PC-9 (cell line): ENCODE measurements around the gene ITGA8. TPM values are rescaled to one million over a fixed set of nuclear protein-coding genes. Genes with fewer than 3 reads are reported as not detected.

Experiments used
- BruUV-seq: library from RNA; stranded (reverse); fragments of 400-500 nt; replicated peaks from 2 replicates; lab custom pipeline; 2021; lab: Mats Ljungman, UMichigan
- CTCF ChIA-PET: fragments of 300-600 bp; sonication (Branson Sonifier 250); formaldehyde crosslinking; loops from one replicate; lab custom pipeline; 2022; ENCODE audit warnings: antibody characterized with exemption; lab: Charles Lee
- POLR2A ChIA-PET: fragments of 300-600 bp; sonication (Branson Sonifier 250); formaldehyde crosslinking; loops from one replicate; lab custom pipeline; 2022; ENCODE audit warnings: antibody characterized with exemption; ENCODE audit not compliant: unreplicated experiment; lab: Charles Lee
- DNase-seq, 2 experiments: peaks; one replicate each; pipeline versions ENCODE4 v3.0.0 to v3.0.0-alpha.2; 2015 to 2022; ENCODE audit warnings: mixed read lengths in 1 of 2
- H2AFZ ChIP-seq: fragments of 200-600 bp; sonication (generic); 2 replicates; pipeline ENCODE4 v1.8.1; 2017; ENCODE audit warnings: antibody characterized with exemption
- H3F3A ChIP-seq: fragments of 200-600 bp; sonication (generic); 2 replicates; pipeline ENCODE4 v1.8.1; 2017; ENCODE audit warnings: antibody characterized with exemption, mild to moderate bottlenecking, low read depth; ENCODE audit not compliant: insufficient read depth
- H3K27ac ChIP-seq: fragments of 200-600 bp; sonication (generic); 2 replicates; pipeline ENCODE4 v1.6.1; 2016; ENCODE audit warnings: mixed run types
- H3K27me3 ChIP-seq: fragments of 200-600 bp; sonication (generic); 2 replicates; pipeline ENCODE4 v1.6.1; 2016; ENCODE audit warnings: low read depth, mixed run types; ENCODE audit not compliant: insufficient read depth
- H3K36me3 ChIP-seq: fragments of 200-600 bp; sonication (generic); 2 replicates; pipeline ENCODE4 v1.6.1; 2016; ENCODE audit warnings: low read depth, mixed run types
- H3K4me1 ChIP-seq: fragments of 200-600 bp; sonication (generic); replicated peaks from 2 replicates; pipeline ENCODE4 v1.6.1; 2016; ENCODE audit warnings: mixed run types; ENCODE audit not compliant: insufficient read depth
- H3K4me2 ChIP-seq: fragments of 200-600 bp; sonication (generic); 2 replicates; pipeline ENCODE4 v1.6.1; 2017; ENCODE audit warnings: mixed run types
- H3K4me3 ChIP-seq: fragments of 200-600 bp; sonication (generic); 2 replicates; pipeline ENCODE4 v1.6.1; 2016; ENCODE audit warnings: mixed run types
- H3K79me2 ChIP-seq: fragments of 200-600 bp; sonication (generic); 2 replicates; pipeline ENCODE4 v1.6.1; 2017; ENCODE audit warnings: low read depth, mixed run types
- H3K9me2 ChIP-seq: fragments of 200-600 bp; sonication (generic); 2 replicates; pipeline ENCODE4 v1.8.1; 2017; ENCODE audit warnings: mild to moderate bottlenecking; ENCODE audit not compliant: insufficient read depth
- H3K9me3 ChIP-seq: fragments of 200-600 bp; sonication (generic); 2 replicates; pipeline ENCODE4 v1.8.1; 2016; ENCODE audit warnings: low read depth; ENCODE audit not compliant: insufficient read depth
- H4K20me1 ChIP-seq: fragments of 200-600 bp; sonication (generic); 2 replicates; pipeline ENCODE4 v1.8.1; 2017; ENCODE audit not compliant: insufficient read depth
- CTCF ChIP-seq: fragments of 200-600 bp; sonication (generic); conservative IDR thresholded peaks from 2 replicates; pipeline ENCODE4 v1.6.1; 2017; ENCODE audit warnings: mixed run types, antibody characterized with exemption, mild to moderate bottlenecking, moderate library complexity
- EZH2 ChIP-seq: fragments of 200-600 bp; sonication (generic); IDR thresholded peaks from 2 replicates; pipeline ENCODE4 v1.8.0; 2017; ENCODE audit warnings: antibody characterized with exemption, low read depth
- intact Hi-C: fragments of 100-400 bp; cut with micrococcal nuclease; formaldehyde crosslinking; loops from one replicate; pipeline ENCODE4 v1.10.0; 2022; ENCODE audit not compliant: unreplicated experiment
- total RNA-seq: library from RNA; stranded (reverse); gene quantifications from 2 replicates; pipeline ENCODE4 v1.2.3, GENCODE V29; 2021

Gene ITGA8
- total RNA-seq, 1 experiment from 2014 or later: not detected

GRCh38 chr10:15741581-15741980, 21.9 kb upstream of the ITGA8 start:
- H3K4me1 ChIP-seq: no peaks in the 10 kb centered on the region
- H4K20me1 ChIP-seq: no peaks in the 10 kb centered on the region
- H3K9me2 ChIP-seq: no peaks in the 10 kb centered on the region
- H3K4me2 ChIP-seq: no peak overlapping the region
- no peak for DNase-seq
- no peaks in the 10 kb centered on the region for H3K9me3 ChIP-seq
- no peak for TF ChIP-seq EZH2
- no peak for TF ChIP-seq CTCF
- ChIA-PET CTCF (no interaction called here), POLR2A (no interaction called here)
- H2AFZ ChIP-seq: no peak overlapping the region
- H3K27ac ChIP-seq: no peak overlapping the region
- intact Hi-C loops: no loop called here
- H3K27me3 ChIP-seq: peaks cover 21% of the 10 kb centered on the region
- H3K79me2 ChIP-seq: no peaks in the 10 kb centered on the region
- BruUV-seq: no TSS peak
- no peak overlapping the region for H3K4me3 ChIP-seq
- H3F3A ChIP-seq: no peaks in the 10 kb centered on the region
- no peaks in the 10 kb centered on the region for H3K36me3 ChIP-seq

GRCh38 chr10:15740261-15740660, 20.5 kb upstream of the ITGA8 start:
- no peak for DNase-seq
- H4K20me1 ChIP-seq: no peaks in the 10 kb centered on the region
- no peak overlapping the region for H3K4me3 ChIP-seq
- H3K27ac ChIP-seq: no peak overlapping the region
- H3K79me2 ChIP-seq: no peaks in the 10 kb centered on the region
- H3F3A ChIP-seq: no peaks in the 10 kb centered on the region
- intact Hi-C loops: no loop called here
- peaks cover 34% of the 10 kb centered on the region for H3K27me3 ChIP-seq
- H3K9me3 ChIP-seq: no peaks in the 10 kb centered on the region
- no peak overlapping the region for H2AFZ ChIP-seq
- no peaks in the 10 kb centered on the region for H3K4me1 ChIP-seq
- POLR2A ChIA-PET: no interaction called here
- CTCF ChIA-PET: no interaction called here
- BruUV-seq: no TSS peak
- no peak for TF ChIP-seq EZH2
- no peak for TF ChIP-seq CTCF
- H3K9me2 ChIP-seq: no peaks in the 10 kb centered on the region
- no peaks in the 10 kb centered on the region for H3K36me3 ChIP-seq
- H3K4me2 ChIP-seq: no peak overlapping the region

GRCh38 chr10:15739254-15739970, 19.7 kb upstream of the ITGA8 start:
- Histone ChIP-seq H3K27me3 (peaks cover 37% of the 10 kb centered on the region), H2AFZ (no peak overlapping the region), H3K4me3 (no peak overlapping the region), H3K9me2 (no peaks in the 10 kb centered on the region), H4K20me1 (no peaks in the 10 kb centered on the region), H3K9me3 (no peaks in the 10 kb centered on the region), H3K79me2 (no peaks in the 10 kb centered on the region), H3F3A (no peaks in the 10 kb centered on the region), H3K4me2 (no peak overlapping the region), H3K36me3 (no peaks in the 10 kb centered on the region), H3K4me1 (no peaks in the 10 kb centered on the region), H3K27ac (no peak overlapping the region)
- intact Hi-C loops: no loop called here
- no peak for TF ChIP-seq CTCF
- no peak for TF ChIP-seq EZH2
- ChIA-PET POLR2A (no interaction called here), CTCF (no interaction called here)
- DNase-seq: no peak
- no TSS peak for BruUV-seq
